ENCODE measurements around the gene SLC12A4.
"Not testable (repeated sequence)": the region's sequence is repeated elsewhere in the genome, so short reads cannot be mapped to it uniquely, and the experiment has no call there.

Gene SLC12A4

DNA sequence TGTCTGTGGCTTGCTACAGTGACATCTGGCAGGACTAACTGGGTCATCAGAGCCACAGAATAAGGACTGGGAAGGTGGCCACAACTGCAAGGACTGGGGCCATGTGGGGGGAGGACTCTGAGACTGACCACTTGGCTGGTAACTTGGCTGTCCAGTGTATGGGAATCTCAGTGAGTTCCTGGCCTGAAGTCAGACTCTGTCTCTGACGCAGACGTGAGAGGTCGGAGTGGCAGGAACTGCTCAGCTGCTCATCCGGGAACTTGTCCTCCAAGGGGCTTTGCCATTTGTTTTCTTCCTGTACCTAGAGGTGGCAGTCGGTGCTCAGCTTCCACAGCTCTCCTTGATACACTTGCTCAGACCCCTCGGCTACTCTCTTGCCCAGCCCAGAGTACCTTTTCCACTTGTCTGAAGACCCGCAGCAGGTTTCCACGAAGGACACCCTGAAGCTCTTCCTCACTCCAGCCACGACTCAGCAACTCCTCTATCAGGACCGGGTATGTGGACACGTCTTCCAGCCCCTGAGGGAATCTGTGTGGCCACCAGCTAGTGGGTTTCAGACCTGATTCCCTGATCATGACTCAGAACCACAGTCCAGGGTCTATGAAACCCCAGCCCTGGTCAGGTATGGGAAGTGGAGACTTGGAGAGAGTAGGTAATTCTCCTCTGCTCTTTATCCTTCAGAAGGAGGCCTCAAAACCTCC is 19.2 kb upstream of the SLC12A4 start:
- no peak for DNase-seq

DNA sequence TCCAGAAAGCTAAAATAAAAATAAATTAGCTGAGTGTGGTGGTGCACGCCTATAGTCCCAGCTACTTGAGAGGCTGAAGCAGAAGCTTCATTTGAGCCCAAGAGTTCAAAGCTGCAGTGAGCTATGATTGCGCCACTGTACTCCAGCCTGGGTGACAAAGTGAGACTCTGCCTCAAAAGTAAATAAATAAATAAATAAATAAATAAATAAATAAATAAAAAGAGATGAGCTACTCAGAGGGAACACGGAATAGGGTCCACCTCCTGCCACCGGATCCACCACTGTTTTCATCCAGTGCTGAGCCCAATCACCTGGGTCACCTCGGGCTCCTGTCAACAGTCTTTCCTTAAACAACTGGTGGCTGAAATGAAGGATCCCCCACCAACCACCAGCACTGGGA is 18.5 kb upstream of the SLC12A4 start:
- no peak for DNase-seq

DNA sequence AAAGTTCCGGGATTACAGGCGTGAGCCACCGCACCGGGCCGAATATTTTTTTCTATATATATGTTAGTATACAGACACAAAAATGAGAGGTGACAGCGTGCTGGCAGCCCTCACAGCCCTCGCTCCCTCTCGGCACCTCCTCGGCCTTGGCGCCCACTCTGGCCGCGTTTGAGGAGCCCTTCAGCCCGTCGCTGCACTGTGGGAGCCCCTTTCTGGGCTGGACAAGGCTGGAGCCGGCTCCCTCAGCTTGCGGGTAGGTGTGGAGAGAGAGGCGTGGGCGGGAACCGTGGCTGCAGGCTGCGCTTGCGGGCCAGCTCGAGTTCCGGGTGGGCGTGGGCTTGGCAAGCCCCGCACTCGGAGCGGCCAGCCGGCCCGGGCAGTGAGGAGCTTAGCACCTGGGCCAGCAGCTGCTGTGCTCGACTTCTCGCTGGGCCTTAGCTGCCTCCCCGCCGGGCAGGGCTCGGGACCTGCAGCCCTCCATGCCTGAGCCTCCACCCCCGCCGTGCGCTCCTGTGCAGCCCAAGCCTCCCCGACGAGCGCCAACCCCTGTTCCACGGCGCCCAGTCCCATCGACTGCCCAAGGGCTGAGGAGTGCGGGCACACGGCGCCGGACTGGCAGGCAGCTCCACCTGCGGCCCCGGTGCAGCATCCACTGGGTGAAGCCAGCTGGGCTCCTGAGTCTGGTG is 13.7 kb upstream of the SLC12A4 start:
- no peak for DNase-seq

DNA sequence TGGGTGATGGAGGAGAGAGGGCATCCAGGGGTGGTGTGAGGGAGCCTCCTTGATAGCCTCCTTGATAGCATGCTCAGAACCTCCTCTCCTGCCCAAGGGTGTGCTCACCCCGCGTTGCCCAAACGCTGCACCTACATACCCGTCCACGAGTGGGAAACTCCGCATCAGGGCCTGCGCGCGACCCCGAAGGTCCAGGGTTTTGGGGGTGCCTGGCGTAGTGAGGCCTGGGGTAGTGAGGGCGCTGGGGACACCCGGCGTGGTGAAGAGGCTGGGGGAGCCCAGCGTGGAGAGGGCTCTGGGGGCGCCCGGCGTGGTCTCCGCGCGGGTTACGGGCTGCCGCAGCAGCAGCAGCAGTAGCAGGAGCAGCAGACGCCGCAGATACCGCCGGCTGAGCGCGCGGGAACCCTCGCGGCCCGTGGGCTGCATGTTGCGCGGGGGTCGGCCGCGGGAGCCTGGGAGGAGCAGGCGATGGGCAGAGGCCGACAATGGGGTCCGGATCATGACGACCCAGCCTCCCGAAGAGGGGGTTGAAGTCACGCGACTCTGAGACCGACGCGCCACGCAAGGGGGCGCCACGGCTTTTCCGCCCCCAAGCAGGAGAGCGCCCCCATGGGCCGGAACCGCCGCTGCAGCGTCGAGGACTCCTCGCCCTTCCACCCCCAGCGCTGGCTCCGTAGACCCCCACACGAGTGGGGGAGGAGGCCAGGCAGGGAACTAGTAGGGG is 11.7 kb upstream of the SLC12A4 start, which contains the start of gene DPEP3:
Gene DPEP3 (minus strand): TSS at position 545 of the 724 bp plus-strand sequence. CDS start 119 bp downstream, at position 426.
- DNase-seq = no peak

DNA sequence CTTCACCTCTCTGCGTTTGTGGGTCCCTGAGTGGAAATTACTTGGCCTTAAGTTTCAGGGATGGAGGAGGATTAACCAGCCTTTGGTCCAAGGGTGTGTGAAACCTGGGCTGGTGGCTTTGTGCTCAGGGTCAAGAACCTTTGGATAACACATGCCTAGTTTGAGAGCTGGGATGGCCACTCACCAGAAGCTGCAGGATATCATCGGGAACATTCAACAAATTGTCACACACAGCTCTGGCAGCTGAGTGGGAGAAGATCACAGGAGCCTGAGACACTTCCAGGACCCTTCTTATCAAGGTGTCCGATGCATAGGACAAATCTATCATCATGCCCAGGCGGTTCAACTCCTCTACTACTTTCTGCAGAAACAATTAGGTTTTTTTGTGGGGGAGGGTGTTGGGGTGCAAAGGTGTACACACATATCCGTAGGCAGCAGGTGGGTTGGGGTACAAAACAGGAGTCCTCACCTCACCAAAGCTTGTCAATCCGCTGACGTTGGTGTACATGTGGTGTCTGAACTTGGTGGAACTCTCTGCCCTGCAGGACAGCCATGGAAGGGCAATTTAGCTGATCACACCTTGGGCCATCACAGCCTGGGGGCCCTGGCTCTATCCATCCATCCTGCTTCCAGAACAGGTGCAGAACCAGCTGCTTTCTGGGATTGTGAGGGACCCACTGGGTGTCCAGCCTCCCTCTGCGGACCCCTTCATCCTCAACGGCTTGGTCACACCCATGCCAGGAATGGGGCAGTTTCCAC is 9.2 kb upstream of the SLC12A4 start:
- no peak for DNase-seq

DNA sequence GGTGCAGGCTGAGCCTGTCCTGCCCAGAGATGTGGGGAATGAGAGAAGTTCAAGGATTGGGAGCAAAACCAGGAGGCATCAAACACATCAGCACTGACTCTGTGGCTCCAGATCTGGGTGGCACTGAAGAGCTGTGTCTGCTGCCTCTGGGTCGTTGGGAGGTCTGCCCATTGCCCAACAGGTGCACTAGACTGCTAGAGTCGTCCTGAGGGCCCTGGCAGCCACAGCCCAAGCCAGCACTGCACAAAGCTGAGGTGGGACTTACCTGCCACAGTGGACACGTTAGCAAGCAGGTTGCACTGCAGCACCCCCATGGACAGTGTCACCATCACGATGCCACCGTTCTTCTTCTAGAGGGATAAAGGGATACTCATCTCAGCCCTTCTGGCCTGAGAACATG is 8.6 kb upstream of the SLC12A4 start:
- no peak for DNase-seq

DNA sequence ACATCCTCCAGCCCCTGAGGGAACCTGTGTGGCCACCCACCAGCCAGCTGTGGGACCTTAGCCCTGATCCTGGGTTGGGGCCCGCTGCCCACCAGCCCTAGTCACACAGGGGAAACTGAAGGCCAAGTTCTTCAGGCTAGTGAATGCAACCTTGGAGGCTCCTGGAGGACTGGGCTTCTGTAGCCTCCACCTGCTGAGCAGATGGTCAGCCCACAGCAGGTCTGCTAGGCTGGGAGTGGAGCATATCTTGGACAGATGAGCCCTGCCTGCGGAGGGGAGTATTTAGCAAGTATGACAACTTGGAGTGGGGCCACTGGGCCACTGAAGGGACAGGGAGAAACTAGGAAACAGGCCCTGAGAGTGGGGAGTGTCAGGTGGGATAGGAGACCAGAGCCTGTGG is 7.8 kb upstream of the SLC12A4 start:
- no peak for DNase-seq

DNA sequence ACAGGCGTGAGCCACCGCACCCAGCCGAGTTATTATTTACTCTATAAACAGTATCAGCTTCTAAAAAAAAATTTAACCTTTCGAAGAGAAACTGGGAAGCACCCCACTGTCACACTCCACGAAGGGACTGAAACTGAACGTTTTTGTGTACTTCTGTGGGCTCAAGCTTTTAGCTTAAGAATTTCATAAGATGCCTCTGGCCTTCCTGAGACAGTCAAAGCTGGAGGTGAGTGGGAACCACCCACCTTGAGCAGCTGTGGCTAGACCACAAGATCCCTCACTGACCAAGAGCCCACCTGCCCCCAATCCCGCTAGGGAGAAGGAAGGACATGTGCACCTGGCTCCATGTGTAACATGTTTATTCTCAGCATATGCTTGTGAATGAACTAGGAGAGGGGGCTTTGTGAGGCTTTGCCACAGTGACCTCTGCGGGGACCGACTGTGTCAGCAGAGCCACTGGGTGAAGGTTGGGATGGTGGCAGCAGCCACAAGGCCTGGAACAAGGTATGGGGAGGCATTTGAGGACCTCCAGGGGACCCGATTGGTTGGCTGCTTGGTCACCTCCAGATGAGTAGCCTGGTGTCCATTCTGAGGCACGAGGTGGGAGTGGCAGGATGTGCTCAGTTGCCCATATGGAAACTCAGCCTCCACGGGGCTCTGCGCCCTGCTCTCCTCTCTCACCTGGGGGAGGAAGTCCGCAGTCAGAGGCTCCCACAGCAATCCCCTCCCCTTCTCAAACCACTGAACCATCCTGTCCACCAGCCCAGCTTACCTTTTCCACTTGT is 7.1 kb upstream of the SLC12A4 start:
- no peak for DNase-seq

DNA sequence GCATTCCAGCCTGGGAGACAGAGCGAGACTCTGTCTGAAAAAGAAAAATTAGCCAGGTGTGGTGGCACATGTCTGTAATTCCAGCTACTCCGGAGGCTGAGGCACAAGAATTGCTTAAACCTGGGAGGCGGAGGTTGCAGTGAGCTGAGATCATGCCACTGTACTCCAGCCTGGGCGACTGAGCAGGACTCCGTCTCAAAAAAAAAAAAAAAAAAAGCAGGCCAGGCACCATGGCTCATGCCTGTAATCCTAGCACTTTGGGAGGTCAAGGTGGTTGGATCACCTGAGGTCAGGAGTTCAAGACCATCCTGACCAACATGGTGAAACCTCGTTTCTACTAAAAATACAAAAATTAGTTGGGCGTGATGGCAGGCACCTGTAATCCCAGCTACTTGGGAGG is 3.8 kb upstream of the SLC12A4 start:
- not testable (repeated sequence) for DNase-seq

DNA sequence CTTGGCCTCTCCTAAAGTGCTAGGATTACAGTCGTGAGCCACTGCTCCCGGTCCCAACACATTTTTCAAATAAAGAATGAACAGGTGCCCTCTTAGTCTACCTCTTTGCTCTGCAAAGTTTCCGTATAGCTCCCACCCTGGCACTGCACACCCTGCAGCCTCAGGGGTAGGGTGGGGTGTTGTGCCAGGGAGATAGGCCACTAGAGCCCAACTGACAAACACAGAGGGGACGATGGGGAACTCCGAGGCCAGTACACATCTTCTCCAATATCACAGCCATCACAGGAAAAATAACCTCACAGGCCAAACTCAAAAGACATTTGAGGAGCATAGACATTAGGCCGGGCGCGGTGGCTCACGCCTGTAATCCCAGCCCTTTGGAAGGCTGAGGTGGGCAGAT is 2.7 kb upstream of the SLC12A4 start:
- DNase-seq = no peak

DNA sequence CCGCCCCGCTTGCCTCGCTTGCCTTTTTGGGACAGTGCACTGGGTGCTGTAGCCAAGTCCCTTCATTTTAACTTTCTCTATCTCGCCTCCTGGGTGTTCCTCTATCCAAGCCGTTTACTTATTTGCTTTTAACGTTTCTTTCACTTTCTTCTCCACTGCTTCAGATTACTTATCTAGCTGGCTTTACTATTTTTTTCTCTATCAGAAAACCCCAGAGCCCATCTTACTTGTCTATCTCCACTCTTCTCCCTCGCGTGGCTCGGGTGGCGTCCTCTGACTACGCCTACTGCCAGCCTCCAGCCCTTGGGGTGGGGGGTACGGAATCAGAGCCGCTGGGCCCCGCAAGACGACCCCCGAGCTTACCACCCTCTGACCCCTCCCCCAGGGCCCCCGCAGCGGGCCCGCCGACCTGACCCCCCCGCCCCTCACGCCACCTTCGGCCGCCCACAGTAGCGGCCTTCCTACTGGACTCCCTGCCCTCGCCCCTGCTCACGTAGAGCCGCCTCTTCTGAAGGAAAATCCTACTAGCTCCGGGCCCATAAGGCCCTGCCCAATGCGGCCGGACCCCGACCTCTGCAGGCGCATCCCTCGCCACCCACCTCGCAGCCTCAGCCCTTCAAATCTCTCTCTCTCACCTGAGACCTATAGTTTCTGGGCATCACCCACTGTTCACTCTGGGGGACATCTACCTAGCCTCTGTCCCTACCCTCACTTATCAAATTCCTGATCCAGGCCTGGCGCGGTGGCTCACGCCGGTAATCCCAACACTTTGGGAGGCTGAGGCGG is 1.0 kb upstream of the SLC12A4 start:
- no peak for DNase-seq

DNA sequence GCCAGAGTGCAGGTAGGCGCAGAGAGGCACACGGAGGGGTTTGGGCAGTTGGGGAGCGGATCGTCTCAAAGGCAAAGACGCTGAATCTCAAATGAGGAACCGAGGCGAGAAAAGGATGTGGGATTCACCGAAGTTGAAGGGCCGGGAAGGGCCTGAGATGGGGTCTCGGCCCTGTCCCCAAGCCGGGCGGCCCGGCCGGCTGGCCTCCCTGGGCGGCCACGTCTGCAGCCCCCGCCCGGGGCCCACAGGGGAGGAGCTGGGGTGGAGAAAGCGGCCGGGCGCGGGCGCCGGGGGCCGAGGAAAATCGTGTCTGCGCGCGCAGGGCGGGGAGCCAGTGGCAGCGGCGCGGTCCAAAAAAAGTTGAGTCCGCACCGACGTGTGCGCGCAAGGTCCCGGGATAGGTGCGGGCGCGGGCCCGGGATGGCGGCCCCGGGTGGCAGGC is 458 bp downstream of the SLC12A4 start:
- DNase-seq = peak; percentile 53

DNA sequence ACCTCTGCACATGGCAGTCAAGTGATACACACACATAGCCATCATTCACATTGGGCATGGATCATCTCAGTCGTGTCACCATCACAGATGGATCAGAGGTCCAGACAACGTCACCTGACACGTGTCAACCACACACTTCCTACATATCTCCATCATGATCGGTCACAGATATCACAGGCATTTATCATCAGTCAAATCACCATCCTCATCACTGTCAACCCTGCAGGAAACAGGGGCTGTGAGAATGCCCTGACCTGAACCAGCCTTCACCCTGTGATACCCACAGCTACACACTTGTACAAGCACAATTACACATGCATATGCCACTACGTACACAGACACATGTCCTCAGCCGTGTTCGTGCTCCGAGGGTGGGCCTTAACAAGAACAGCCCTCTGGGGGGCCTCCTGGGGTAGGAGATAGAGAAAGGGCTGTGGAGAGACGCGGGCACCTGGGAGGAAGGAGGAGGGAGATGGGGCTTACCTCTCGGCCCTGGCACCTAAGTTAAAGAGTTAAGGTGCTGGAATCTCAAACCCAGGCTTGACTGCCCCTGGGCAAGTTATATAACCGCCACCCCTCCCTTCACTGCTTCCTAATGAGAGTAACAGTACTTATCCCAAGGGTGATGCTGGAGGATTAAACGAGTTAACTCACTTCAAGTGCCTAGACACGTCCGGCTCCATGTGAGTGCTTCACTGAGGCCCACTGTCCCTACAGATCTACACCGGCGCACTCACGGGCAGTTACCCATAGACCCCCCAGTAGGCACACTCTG is 1.1 kb downstream of the SLC12A4 start:
- DNase-seq = peak; percentile 36

DNA sequence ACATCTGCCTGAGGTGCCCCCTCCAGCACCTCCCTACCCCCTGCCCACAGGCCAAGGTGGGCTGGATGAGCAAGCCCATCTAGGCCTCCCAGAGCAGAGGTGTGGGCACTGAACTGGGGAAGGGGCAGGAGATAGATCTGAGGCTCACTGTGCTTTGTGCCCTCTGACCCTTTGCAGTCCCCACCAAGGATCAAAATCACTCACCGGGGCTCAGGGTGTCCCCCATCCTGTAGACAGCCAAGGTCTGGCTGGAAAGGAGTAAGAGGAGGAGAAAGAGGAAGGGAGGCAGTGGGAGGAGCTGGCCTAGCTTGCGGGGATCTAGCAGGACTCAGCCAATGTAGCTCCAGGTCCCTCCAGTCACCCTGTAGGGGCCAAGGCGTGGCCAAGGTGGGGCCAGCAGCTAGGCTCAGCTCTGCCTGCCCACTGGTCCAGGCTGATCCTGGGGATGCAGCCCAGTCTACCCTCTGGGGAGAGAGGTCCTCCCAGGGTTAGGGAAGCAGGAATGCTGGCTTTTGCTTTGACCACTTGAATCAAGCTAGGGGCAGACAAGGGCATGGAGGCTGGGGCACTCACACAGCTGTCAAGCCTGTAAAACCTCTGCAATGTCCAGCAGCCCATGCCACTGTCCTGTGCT is 1.8 kb downstream of the SLC12A4 start:
- DNase-seq = peak; percentile 34

DNA sequence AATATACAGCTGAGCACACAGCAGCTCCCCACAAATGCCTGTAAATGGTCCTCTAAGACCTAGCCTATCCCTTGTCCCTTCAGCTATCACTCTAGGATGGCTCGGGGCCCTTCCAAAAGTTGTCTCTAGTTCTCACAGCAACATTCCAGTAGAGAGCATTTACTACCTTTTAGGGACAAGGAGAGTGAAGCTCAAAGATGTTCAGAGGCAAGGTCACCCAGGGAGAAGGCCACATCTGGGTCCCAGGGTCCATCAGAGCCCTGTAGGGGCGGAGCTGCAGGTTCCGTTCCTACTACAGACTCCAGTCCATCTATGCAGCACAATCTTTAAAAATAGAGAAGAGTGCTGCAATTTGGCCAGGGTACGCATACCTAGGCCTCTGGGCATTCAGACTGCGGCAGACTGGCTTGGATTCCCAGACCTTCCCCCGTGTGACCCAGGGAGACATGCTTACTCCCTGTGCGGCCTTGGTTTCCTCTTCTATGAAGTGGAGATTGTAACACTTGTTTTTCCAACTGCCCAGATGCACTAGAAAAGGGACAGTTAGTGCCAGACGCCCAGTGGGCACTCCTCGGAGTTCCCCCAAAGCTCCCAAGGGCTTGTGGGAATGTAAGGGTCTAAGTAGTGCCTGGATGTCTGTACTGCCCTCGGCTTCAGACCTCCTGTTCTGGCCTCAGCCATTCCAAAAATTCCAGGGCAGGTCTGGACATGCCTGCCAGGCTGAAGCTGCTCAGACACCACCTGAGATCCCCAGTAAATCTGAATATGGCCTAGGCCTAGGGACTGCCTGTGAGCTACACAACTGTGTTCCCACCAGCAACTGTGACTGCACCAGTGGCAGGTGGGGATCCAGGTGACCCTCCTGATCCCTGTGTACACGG is 2.5 kb downstream of the SLC12A4 start:
- DNase-seq = no peak

DNA sequence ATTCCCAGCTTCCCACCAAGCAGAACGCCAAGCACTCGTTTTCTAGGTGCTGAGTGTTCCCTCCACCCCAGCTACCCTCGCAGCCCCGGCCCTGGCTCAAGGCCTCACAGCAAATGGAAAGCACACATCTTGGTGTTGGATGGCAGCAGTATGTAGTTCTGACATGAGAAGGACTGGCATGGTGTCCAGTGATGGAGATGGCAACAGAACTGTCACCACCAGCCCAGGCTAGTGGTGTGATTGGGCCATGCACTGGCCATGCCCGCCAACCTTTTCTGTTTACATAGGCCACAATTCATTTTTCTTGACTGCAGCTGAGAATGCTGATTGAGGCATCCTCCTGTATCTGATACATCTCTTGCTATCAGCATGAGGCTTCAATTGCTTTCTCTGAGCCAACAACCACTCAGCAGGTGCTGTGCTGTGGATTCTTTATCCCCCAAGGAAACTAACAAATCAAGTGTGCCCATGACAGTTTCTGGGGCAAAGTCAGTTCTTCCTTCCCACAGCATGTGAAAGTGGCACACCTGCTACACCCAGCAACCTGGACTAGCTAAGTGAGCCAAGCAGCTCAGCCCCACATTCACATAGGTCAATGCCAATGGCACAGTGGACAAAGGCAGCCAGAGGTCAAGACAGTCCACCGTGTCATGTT is 3.8 kb downstream of the SLC12A4 start:
- DNase-seq = no peak

DNA sequence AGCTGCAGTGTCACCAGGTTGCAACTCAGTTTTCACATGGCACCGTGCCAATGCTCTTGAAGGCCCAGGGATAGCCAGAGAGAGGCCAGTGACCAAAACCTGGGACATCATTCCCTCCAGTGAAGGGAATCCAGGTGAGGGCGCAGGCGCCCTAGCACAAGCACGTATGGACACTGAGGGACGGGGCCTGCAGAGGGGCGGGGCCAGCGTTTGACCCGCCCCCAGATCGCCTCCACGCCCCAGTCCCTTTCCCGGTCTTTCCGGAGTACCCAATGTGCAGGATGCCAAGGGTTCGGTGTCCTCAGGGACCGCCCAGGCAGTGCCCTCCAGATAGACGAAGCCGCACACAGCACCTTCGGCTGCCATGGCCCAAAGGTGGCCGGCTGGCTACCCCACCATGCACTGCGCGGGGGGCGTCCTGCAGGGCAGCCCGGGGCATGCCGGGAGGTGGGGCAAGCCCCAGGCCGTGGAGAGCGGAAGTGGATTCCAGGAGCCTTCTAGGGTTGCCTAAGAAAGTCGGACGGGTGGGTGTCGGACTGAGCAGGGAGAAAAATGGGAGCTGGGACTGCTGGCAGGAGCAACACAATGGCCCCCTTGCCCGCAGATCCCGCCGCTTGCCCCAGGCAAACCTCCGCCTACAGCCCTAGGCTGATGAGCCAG is 4.6 kb downstream of the SLC12A4 start:
- DNase-seq = no peak

DNA sequence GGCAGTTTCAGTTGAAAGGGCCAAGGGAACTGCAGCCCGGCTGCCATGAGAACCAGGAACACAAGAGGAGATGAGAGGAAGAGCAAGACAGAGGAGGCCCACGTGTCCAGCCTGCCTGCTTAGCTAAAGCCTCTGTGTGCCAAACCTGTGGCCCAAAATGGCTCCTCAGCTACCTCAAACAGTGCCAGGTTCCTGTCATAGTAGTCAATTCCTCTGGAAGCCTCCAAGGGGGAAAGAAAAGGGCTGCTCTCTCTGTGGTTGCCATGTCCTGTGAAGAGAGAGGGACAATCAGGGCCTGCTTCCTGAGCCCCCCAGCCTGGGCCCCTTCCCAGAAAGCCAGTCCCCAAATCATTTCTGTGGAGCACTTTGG is 5.2 kb downstream of the SLC12A4 start:
- no peak for DNase-seq

Measured in fibroblast of skin of back (primary cell).